SK-N-SH (cell line): ENCODE results near the gene ZBTB46.

ENCODE experiments used
- CTCF ChIP-seq: fragments of 200-600 bp; sonication (generic); IDR thresholded peaks from 2 replicates; pipeline ENCODE4 v1.6.1; 2017; ENCODE audit warnings: antibody characterized with exemption, mild to moderate bottlenecking, moderate library complexity
- EP300 ChIP-seq, 2 experiments: IDR thresholded peaks; 2 replicates each; pipeline versions ENCODE4 v1.4.0 to v1.6.1; 2012; ENCODE audit warnings: borderline replicate concordance in 1 of 2, low read depth in 1 of 2, low read length in 1 of 2
- MAX ChIP-seq: IDR thresholded peaks from 2 replicates; pipeline ENCODE4 v1.4.0; 2012; ENCODE audit warnings: low read depth
- PBX3 ChIP-seq: IDR thresholded peaks from 2 replicates; pipeline ENCODE4; 2012
- SMC3 ChIP-seq: IDR thresholded peaks from 2 replicates; pipeline ENCODE4 v1.6.1; 2012; ENCODE audit warnings: low read depth, low read length, improper control_type of control experiment
- TAF1 ChIP-seq: IDR thresholded peaks from 2 replicates; pipeline ENCODE4 v1.6.1; 2012; ENCODE audit warnings: low read depth, mild to moderate bottlenecking, low read length, moderate library complexity, borderline replicate concordance

GRCh38 chr20:63772781-63773518 is 58.1 kb downstream of the ZBTB46 start:
- TF ChIP-seq PBX3 (no peak), MAX (no peak), CTCF (no peak), SMC3 (no peak), EP300 (IDR thresholded peaks at IDR 0.05; ENCODE audit: borderline replicate concordance in 1 of 2, low read depth in 1 of 2, low read length in 1 of 2) (no peak), TAF1 (no peak)
